IMR-90 (cell line): ENCODE data around the gene HOXB7. TPM values are rescaled to one million over a fixed set of nuclear protein-coding genes. Genes with fewer than 3 reads are reported as not detected.

Source experiments
- ATAC-seq: fragments of 200-7000 bp; cut with Tn5 transposase; 2 replicates; pipeline ENCODE4 v1.9.1; 2020; ENCODE audit warnings: low read depth, mild to moderate bottlenecking, moderate library complexity
- BruUV-seq: library from RNA; stranded (reverse); fragments of 400-500 nt; replicated peaks from 2 replicates; lab custom pipeline; 2021; lab: Mats Ljungman, UMichigan
- CTCF ChIA-PET: fragments of 300-600 bp; formaldehyde crosslinking; extraction: SDS; loops from one replicate; lab custom pipeline; 2021; ENCODE audit warnings: antibody characterized with exemption; lab: Yijun Ruan, JAX
- POLR2A ChIA-PET: fragments of 300-600 bp; sonication (Branson Sonifier 250); formaldehyde crosslinking; loops from one replicate; lab custom pipeline; 2022; ENCODE audit warnings: antibody characterized with exemption; ENCODE audit not compliant: unreplicated experiment; lab: Charles Lee
- DNase-seq: peaks from one replicate; pipeline ENCODE4 v3.0.0; 2013
- H2AFZ ChIP-seq: replicated peaks from 2 replicates; pipeline ENCODE3; 2013; ENCODE audit warnings: low read length, mild to moderate bottlenecking; ENCODE audit not compliant: poor library complexity
- H2AK5ac ChIP-seq: 2 replicates; pipeline ENCODE4 v1.6.1; 2013; ENCODE audit warnings: low read depth, low read length, inconsistent platforms
- H2AK9ac ChIP-seq: replicated peaks from 2 replicates; pipeline ENCODE3; 2013; ENCODE audit warnings: mild to moderate bottlenecking, low read depth, low read length, moderate library complexity; ENCODE audit not compliant: poor library complexity
- H2BK120ac ChIP-seq: 2 replicates; pipeline ENCODE4 v1.6.1; 2013; ENCODE audit warnings: low read depth, low read length, inconsistent platforms
- H2BK15ac ChIP-seq: 3 replicates; pipeline ENCODE4 v1.6.1; 2013; ENCODE audit warnings: low read depth, low read length, inconsistent platforms
- H2BK20ac ChIP-seq: 2 replicates; pipeline ENCODE4 v1.6.1; 2013; ENCODE audit warnings: low read depth, mild to moderate bottlenecking, inconsistent platforms, low read length, moderate library complexity
- H2BK5ac ChIP-seq: 2 replicates; pipeline ENCODE4 v1.6.1; 2013; ENCODE audit warnings: mild to moderate bottlenecking, low read depth, low read length, inconsistent platforms; ENCODE audit not compliant: poor library complexity, severe bottlenecking
- H3K14ac ChIP-seq: replicated peaks from 2 replicates; pipeline ENCODE4 v1.6.1; 2013; ENCODE audit warnings: low read depth, low read length, inconsistent platforms
- H3K18ac ChIP-seq: 2 replicates; pipeline ENCODE4 v1.6.1; 2013; ENCODE audit warnings: low read depth, low read length, control low read depth
- H3K23ac ChIP-seq: 2 replicates; pipeline ENCODE4 v1.6.1; 2013; ENCODE audit warnings: low read depth, low read length, inconsistent platforms
- H3K27ac ChIP-seq: 2 replicates; pipeline ENCODE4 v1.5.1; 2013; ENCODE audit warnings: mild to moderate bottlenecking, control low read depth, low read length; ENCODE audit not compliant: insufficient read depth
- H3K27me3 ChIP-seq: 2 replicates; pipeline ENCODE4 v1.6.1; 2013; ENCODE audit warnings: low read length; ENCODE audit not compliant: control insufficient read depth, insufficient read depth
- H3K36me3 ChIP-seq: 2 replicates; pipeline ENCODE4 v1.6.1; 2013; ENCODE audit warnings: low read length, mixed read lengths; ENCODE audit not compliant: control insufficient read depth, insufficient read depth
- H3K4ac ChIP-seq: 2 replicates; pipeline ENCODE4 v1.6.1; 2013; ENCODE audit warnings: low read depth, low read length, inconsistent platforms
- H3K4me1 ChIP-seq: 2 replicates; pipeline ENCODE4 v1.6.1; 2013; ENCODE audit warnings: low read length, mixed read lengths; ENCODE audit not compliant: control insufficient read depth, insufficient read depth
- H3K4me2 ChIP-seq: 2 replicates; pipeline ENCODE4 v1.6.1; 2013; ENCODE audit warnings: low read depth, mild to moderate bottlenecking, control low read depth, low read length, moderate library complexity
- H3K4me3 ChIP-seq: 2 replicates; pipeline ENCODE4 v1.5.1; 2013; ENCODE audit warnings: low read depth, mild to moderate bottlenecking, control low read depth, low read length, moderate library complexity; ENCODE audit not compliant: insufficient read depth
- H3K56ac ChIP-seq: 2 replicates; pipeline ENCODE4 v1.6.1; 2013; ENCODE audit warnings: low read length, inconsistent platforms; ENCODE audit not compliant: insufficient read depth; ENCODE audit errors: extremely low read depth
- H3K79me1 ChIP-seq, 2 experiments: 2 replicates each; pipeline ENCODE4 v1.6.1; 2013; ENCODE audit warnings: low read length in 2 of 2, inconsistent platforms in 1 of 2, low read depth in 1 of 2
- H3K9ac ChIP-seq: 2 replicates; pipeline ENCODE4 v1.6.1; 2013; ENCODE audit warnings: low read depth, low read length, control low read depth
- H3K9me1 ChIP-seq: 2 replicates; pipeline ENCODE4 v1.6.1; 2013; ENCODE audit warnings: low read length, inconsistent platforms; ENCODE audit not compliant: insufficient read depth
- H3K9me3 ChIP-seq: 2 replicates; pipeline ENCODE4 v1.6.1; 2013; ENCODE audit warnings: low read length; ENCODE audit not compliant: control insufficient read depth, insufficient read depth
- H4K20me1 ChIP-seq: 2 replicates; pipeline ENCODE4 v1.6.1; 2013; ENCODE audit warnings: low read length, inconsistent platforms; ENCODE audit not compliant: insufficient read depth
- H4K5ac ChIP-seq: 2 replicates; pipeline ENCODE4 v1.6.1; 2013; ENCODE audit warnings: mild to moderate bottlenecking, low read depth, low read length, control low read depth
- H4K8ac ChIP-seq, 2 experiments: 2 replicates each; pipeline ENCODE4 v1.6.1; 2013; ENCODE audit warnings: low read depth in 2 of 2, low read length in 2 of 2, control low read depth in 1 of 2, inconsistent platforms in 1 of 2
- H4K91ac ChIP-seq: 2 replicates; pipeline ENCODE4 v1.6.1; 2013; ENCODE audit warnings: low read depth, low read length, inconsistent platforms; ENCODE audit not compliant: insufficient read depth
- BHLHE40 ChIP-seq: fragments of 150-350 bp; IDR thresholded peaks from 2 replicates; pipeline ENCODE4 v1.6.1; 2016; ENCODE audit warnings: mild to moderate bottlenecking, low read depth, low read length
- CEBPB ChIP-seq: IDR thresholded peaks from 2 replicates; pipeline ENCODE4 v1.6.1; 2012; ENCODE audit warnings: low read depth, low read length, improper control_type of control experiment
- CHD1 ChIP-seq: IDR thresholded peaks from 2 replicates; pipeline ENCODE4 v1.6.1; 2012; ENCODE audit warnings: low read depth, low read length, improper control_type of control experiment
- ELK1 ChIP-seq: fragments of 150-350 bp; IDR thresholded peaks from 2 replicates; pipeline ENCODE4 v1.6.1; 2016; ENCODE audit warnings: low read depth, mild to moderate bottlenecking, low read length, moderate library complexity, borderline replicate concordance
- FOS ChIP-seq: fragments of 150-350 bp; IDR thresholded peaks from 2 replicates; pipeline ENCODE4 v1.6.1; 2016; ENCODE audit warnings: low read depth, low read length
- MAZ ChIP-seq: IDR thresholded peaks from 2 replicates; pipeline ENCODE4 v1.6.1; 2012; ENCODE audit warnings: low read depth, mild to moderate bottlenecking, low read length, improper control_type of control experiment, moderate library complexity, borderline replicate concordance
- MXI1 ChIP-seq: IDR thresholded peaks from 2 replicates; pipeline ENCODE4 v1.6.1; 2012; ENCODE audit warnings: low read depth, mild to moderate bottlenecking, low read length, moderate library complexity, borderline replicate concordance
- NFE2L2 ChIP-seq: fragments of 150-350 bp; IDR thresholded peaks from 2 replicates; pipeline ENCODE4 v1.6.1; 2016; ENCODE audit warnings: low read depth, mild to moderate bottlenecking, low read length
- RFX5 ChIP-seq: IDR thresholded peaks from 2 replicates; pipeline ENCODE4 v1.8.0; 2012; ENCODE audit warnings: low read depth, mild to moderate bottlenecking, low read length, moderate library complexity
- WGBS, 2 experiments: methylation state at CpG; one replicate each; pipeline versions ENCODE4 v1.1.5 to v1.1.7; 2013; ENCODE audit warnings: missing lambda C conversion rate in 2 of 2; ENCODE audit not compliant: insufficient read length in 1 of 2; ENCODE audit errors: extremely low coverage in 2 of 2; 5-methylcytosine and 5-hydroxymethylcytosine counted together
- dilution Hi-C: fragments of 300-500 bp; cut with HindIII; formaldehyde crosslinking; loops from one replicate; pipeline ENCODE4 v1.14.3; 2018; ENCODE audit warnings: low sequenced_read_pairs; ENCODE audit not compliant: unreplicated experiment
- in situ Hi-C: fragments of 300-500 bp; cut with MboI; formaldehyde crosslinking; loops from 3 replicates; pipeline ENCODE4 v1.14.3; 2019; ENCODE audit warnings: low sequenced_read_pairs, inconsistent platforms, mixed read lengths
- intact Hi-C: fragments of 100-400 bp; cut with micrococcal nuclease; formaldehyde crosslinking; loops from 2 replicates; pipeline ENCODE4 v1.10.0; 2022
- polyA plus RNA-seq, 3 experiments: library from polyadenylated mRNA; depleted of rRNA; stranded (reverse); fragments of >200 nt; gene quantifications; 2 replicates each; pipeline ENCODE4 v1.2.3, GENCODE V29; 2012; ENCODE audit warnings: low replicate concordance in 1 of 3
- total RNA-seq: library from RNA; depleted of rRNA; stranded (reverse); fragments of >200 nt; gene quantifications from 2 replicates; pipeline ENCODE4 v1.2.3, GENCODE V29; 2012

HOXB7 gene
- total and polyA plus RNA-seq, 2 of the 4 experiments (the other 2 are of a cell fraction), result 1.8 to 6.7 TPM

- Histone ChIP-seq H3K27ac (no peak overlapping the region), H4K91ac (no peak overlapping the region), H3K4me2 (no peak overlapping the region), H2AFZ (no peak overlapping the region), H3K79me1 (no peaks in the 10 kb centered on the region), H2BK15ac (no peak overlapping the region), H3K36me3 (no peaks in the 10 kb centered on the region), H4K20me1 (no peaks in the 10 kb centered on the region), H4K8ac (no peak overlapping the region), H3K4me1 (no peaks in the 10 kb centered on the region), H2BK20ac (no peak overlapping the region), H4K5ac (no peak overlapping the region), H2BK5ac (no peak overlapping the region), H2AK5ac (no peak overlapping the region), H3K18ac (no peak overlapping the region), H3K4me3 (no peak overlapping the region), H3K27me3 (peaks cover 80% of the 10 kb centered on the region), H3K9ac (no peak overlapping the region), H3K9me3 (peaks cover 6% of the 10 kb centered on the region), H2BK120ac (no peak overlapping the region), H3K56ac (no peak overlapping the region), H3K23ac (no peak overlapping the region), H3K4ac (no peak overlapping the region), H3K14ac (no peak overlapping the region), H2AK9ac (no peak overlapping the region), H3K9me1 (no peaks in the 10 kb centered on the region)
- ATAC-seq (no peak), DNase-seq (no peak)
- TF ChIP-seq MXI1 (no peak), MAZ (no peak), RFX5 (no peak), FOS (no peak), CHD1 (no peak), ELK1 (no peak), BHLHE40 (no peak), CEBPB (no peak), NFE2L2 (no peak)
- CTCF ChIA-PET, result no interaction called here
- no TSS peak for BruUV-seq
- in situ Hi-C loops, result loop anchor here (10.0 kb wide), 1 partner anchor 59 kb away; no protein-coding TSS in a partner anchor
- WGBS, 2 experiments, result 8% methylated on average over 2 of the region's 14 CpGs; no CpG with 5 or more reads in 1 of the 2 experiments
- intact Hi-C loops, result no loop called here
- dilution Hi-C loops, result no loop called here
- POLR2A ChIA-PET, result no interaction called here
These were observed 34.9 kb upstream of the HOXB7 start for GRCh38 chr17:48645639-48646182.
